ENCODE data around the gene ALDH1L2. TPM values are rescaled to one million over a fixed set of nuclear protein-coding genes. Genes with fewer than 3 reads are reported as not detected.

The ALDH1L2 gene
- total RNA-seq, 1 experiment from 2014 or later: 0.15 TPM

DNA sequence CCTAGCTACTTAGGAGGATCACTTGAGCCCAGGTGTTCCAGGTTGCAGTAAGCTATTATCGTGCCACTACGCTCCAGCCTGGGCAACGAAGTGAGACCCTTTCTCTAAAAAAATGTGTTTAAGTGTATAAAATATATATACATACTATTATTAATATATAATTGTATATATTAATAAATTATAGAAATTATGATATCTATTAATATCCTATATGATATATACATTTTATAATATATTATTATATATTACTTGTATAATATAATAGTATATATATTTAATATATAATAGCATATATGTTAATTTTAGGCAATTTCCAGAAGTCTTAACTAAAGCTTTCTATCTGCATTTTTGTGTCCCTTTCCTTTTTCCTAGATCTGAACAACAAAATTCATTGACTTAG is 12.3 kb downstream of the ALDH1L2 start:
- H3K9ac ChIP-seq (ENCODE audit: low read length): no peak overlapping the region
- POLR2A ChIA-PET (ENCODE audit: unreplicated experiment): no interaction called here

DNA sequence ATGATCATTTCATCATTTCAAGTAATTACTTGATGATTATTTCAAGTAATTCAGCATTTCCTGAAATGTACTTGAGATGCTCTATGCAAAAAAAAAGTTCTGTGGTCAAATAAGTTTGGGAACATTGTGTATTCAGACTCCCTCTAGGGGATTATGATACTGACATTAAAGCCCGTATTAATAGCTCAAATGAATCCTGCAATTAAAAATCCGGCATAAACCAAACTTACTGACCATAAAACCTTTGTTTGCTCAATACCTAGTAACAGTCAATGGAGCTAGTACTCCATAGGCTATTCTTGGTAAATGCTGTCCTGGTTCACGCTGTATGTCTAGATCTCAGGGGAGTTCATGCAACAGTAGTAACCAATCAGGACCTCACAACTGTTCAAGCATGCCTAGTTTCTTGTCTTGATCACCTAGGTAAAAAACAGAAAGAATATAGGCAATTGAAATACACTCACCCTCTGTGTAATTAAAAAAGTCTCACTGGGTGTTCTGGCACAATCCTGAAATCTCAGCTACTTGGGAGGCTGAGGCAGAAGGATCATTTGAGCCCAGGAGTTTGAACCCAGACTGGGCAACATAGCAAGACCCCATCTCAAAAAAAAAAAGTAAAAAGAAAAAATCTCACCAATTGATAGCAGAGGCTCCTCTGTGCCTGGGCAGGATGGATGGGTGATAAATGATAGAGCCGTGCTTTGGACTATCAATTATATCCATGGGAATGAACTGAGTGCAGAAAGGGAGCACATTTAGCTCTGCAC is 14.1 kb downstream of the ALDH1L2 start:
- Histone ChIP-seq H3F3A (ENCODE audit: low read length, unreplicated experiment) (no peaks in the 10 kb centered on the region), H3K4me2 (ENCODE audit: low read length) (no peak overlapping the region), H3K9me2 (replicated peaks; ENCODE audit: low read length) (no peaks in the 10 kb centered on the region), H3K27me3 (ENCODE audit: low read length) (no peaks in the 10 kb centered on the region), H3K27ac (ENCODE audit: low read length) (no peak overlapping the region), H3K4me3 (ENCODE audit: low read length) (no peak overlapping the region), H3K4me1 (ENCODE audit: insufficient read depth, low read length) (no peaks in the 10 kb centered on the region), H2AFZ (ENCODE audit: low read length) (no peak overlapping the region), H3K9me3 (ENCODE audit: low read length) (no peaks in the 10 kb centered on the region), H3K79me2 (ENCODE audit: low read length) (no peaks in the 10 kb centered on the region), H4K20me1 (ENCODE audit: low read length) (no peaks in the 10 kb centered on the region), H3K36me3 (ENCODE audit: low read depth, low read length) (no peaks in the 10 kb centered on the region), H3K9ac (ENCODE audit: low read length) (no peak overlapping the region)
- ATAC-seq: no peak; the same call in 1 of the 2 replicates
- intact Hi-C loops (cut with micrococcal nuclease): no loop called here
- TF ChIP-seq EZH2phosphoT487 (IDR thresholded peaks at IDR 0.05; ENCODE audit: borderline replicate concordance, low read length): no peak
- TF ChIP-seq EZH2 (IDR thresholded peaks at IDR 0.05; ENCODE audit: low read length, unreplicated experiment): no peak
- TF ChIP-seq, protein P1, sequence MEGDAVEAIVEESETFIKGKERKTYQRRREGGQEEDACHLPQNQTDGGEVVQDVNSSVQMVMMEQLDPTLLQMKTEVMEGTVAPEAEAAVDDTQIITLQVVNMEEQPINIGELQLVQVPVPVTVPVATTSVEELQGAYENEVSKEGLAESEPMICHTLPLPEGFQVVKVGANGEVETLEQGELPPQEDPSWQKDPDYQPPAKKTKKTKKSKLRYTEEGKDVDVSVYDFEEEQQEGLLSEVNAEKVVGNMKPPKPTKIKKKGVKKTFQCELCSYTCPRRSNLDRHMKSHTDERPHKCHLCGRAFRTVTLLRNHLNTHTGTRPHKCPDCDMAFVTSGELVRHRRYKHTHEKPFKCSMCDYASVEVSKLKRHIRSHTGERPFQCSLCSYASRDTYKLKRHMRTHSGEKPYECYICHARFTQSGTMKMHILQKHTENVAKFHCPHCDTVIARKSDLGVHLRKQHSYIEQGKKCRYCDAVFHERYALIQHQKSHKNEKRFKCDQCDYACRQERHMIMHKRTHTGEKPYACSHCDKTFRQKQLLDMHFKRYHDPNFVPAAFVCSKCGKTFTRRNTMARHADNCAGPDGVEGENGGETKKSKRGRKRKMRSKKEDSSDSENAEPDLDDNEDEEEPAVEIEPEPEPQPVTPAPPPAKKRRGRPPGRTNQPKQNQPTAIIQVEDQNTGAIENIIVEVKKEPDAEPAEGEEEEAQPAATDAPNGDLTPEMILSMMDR (conservative IDR thresholded peaks at IDR 0.05; ENCODE audit: low read depth, low read length): no peak
- ChIA-PET CTCF (no interaction called here), POLR2A (ENCODE audit: unreplicated experiment) (no interaction called here)
- BruUV-seq (replicated peaks): no TSS peak
- no peak for DNase-seq

More for the DNA sequence above, 12.3 kb downstream of the ALDH1L2 start:
- H3K4me1 ChIP-seq (ENCODE audit: insufficient read depth, low read length): no peaks in the 10 kb centered on the region
- H3K4me2 ChIP-seq (ENCODE audit: low read length): no peak overlapping the region
- H3K36me3 ChIP-seq (ENCODE audit: low read depth, low read length): no peaks in the 10 kb centered on the region
- no TSS peak for BruUV-seq (replicated peaks)
- intact Hi-C loops (cut with micrococcal nuclease): no loop called here
- H3F3A ChIP-seq (ENCODE audit: low read length, unreplicated experiment): no peaks in the 10 kb centered on the region
- H3K9me2 ChIP-seq (replicated peaks; ENCODE audit: low read length): no peaks in the 10 kb centered on the region
- no peak overlapping the region for H3K27ac ChIP-seq (ENCODE audit: low read length)
- H3K79me2 ChIP-seq (ENCODE audit: low read length): no peaks in the 10 kb centered on the region
- no peaks in the 10 kb centered on the region for H3K27me3 ChIP-seq (ENCODE audit: low read length)
- H4K20me1 ChIP-seq (ENCODE audit: low read length): no peaks in the 10 kb centered on the region
- H2AFZ ChIP-seq (ENCODE audit: low read length): no peak overlapping the region
- TF ChIP-seq EZH2 (IDR thresholded peaks at IDR 0.05; ENCODE audit: low read length, unreplicated experiment) (no peak), EZH2phosphoT487 (IDR thresholded peaks at IDR 0.05; ENCODE audit: borderline replicate concordance, low read length) (no peak)
- TF ChIP-seq, protein P1 (conservative IDR thresholded peaks at IDR 0.05; ENCODE audit: low read depth, low read length): no peak
- H3K9me3 ChIP-seq (ENCODE audit: low read length): no peaks in the 10 kb centered on the region
- ATAC-seq (no peak), DNase-seq (no peak)
- CTCF ChIA-PET: no interaction called here
- H3K4me3 ChIP-seq (ENCODE audit: low read length): no peak overlapping the region

DNA sequence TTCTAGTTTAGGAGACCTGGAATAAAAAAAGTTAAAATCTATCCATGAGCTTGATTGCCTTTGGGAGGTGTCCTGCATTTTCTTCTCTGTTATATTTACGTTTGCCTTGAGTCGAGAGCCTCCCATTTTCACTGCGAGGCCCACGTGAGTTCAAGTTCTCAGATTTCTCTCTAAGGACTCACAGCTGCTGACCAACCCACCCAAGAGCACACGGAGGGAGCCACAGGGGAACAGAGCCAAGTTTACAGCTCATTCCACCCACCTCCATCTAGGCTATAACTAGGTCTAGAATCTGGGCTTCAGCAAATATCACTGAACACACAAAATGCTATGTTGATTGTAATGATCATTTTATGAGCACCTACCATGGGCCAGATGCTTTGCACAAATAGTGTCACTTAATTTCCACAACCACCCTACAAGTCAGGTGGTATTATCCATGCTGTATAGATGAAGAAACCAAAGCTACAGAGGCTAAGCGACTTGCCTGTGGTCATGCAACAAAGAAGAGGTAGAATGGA is 16.7 kb downstream of the ALDH1L2 start:
- H3K4me3 ChIP-seq (ENCODE audit: low read length): no peak overlapping the region
- ATAC-seq: no peak
- H2AFZ ChIP-seq (ENCODE audit: low read length): no peak overlapping the region
- no peak overlapping the region for H3K9ac ChIP-seq (ENCODE audit: low read length)
- intact Hi-C loops (cut with micrococcal nuclease): no loop called here
- no peaks in the 10 kb centered on the region for H4K20me1 ChIP-seq (ENCODE audit: low read length)
- ChIA-PET CTCF (no interaction called here), POLR2A (ENCODE audit: unreplicated experiment) (no interaction called here)
- H3K9me2 ChIP-seq (replicated peaks; ENCODE audit: low read length): no peaks in the 10 kb centered on the region
- no peak overlapping the region for H3K27ac ChIP-seq (ENCODE audit: low read length)
- TF ChIP-seq, protein P1 (conservative IDR thresholded peaks at IDR 0.05; ENCODE audit: low read depth, low read length): no peak
- no peak for TF ChIP-seq EZH2phosphoT487 (IDR thresholded peaks at IDR 0.05; ENCODE audit: borderline replicate concordance, low read length)
- TF ChIP-seq EZH2 (IDR thresholded peaks at IDR 0.05; ENCODE audit: low read length, unreplicated experiment): no peak
- H3K36me3 ChIP-seq (ENCODE audit: low read depth, low read length): no peaks in the 10 kb centered on the region
- no peak for DNase-seq
- H3K9me3 ChIP-seq (ENCODE audit: low read length): no peaks in the 10 kb centered on the region
- H3K27me3 ChIP-seq (ENCODE audit: low read length): no peaks in the 10 kb centered on the region
- no peaks in the 10 kb centered on the region for H3K79me2 ChIP-seq (ENCODE audit: low read length)
- no peak overlapping the region for H3K4me2 ChIP-seq (ENCODE audit: low read length)
- no TSS peak for BruUV-seq (replicated peaks)
- H3K4me1 ChIP-seq (ENCODE audit: insufficient read depth, low read length): no peaks in the 10 kb centered on the region
- H3F3A ChIP-seq (ENCODE audit: low read length, unreplicated experiment): no peaks in the 10 kb centered on the region
